HL-60 (cell line): Measurements from ENCODE around the gene ABCC1.

Experiments
- DNase-seq, 2 experiments: peaks; one replicate each; pipeline ENCODE4 v3.0.0-alpha.2; 2010 to 2020; ENCODE audit warnings: low read depth in 1 of 2, low spot score in 1 of 2
- H3K27ac ChIP-seq: fragments of 250-450 bp; sonication (Bioruptor Pico); replicated peaks from 2 replicates; pipeline ENCODE4 v1.5.1; 2020; ENCODE audit warnings: mild to moderate bottlenecking, moderate library complexity
- H3K27me3 ChIP-seq: fragments of 250-450 bp; sonication (Bioruptor Pico); 2 replicates; pipeline ENCODE4 v1.5.1; 2021; ENCODE audit warnings: mild to moderate bottlenecking, moderate library complexity; ENCODE audit not compliant: insufficient read depth, poor library complexity, severe bottlenecking
- H3K4me3 ChIP-seq: replicated peaks from 2 replicates; pipeline ENCODE4 v1.5.1; 2011; ENCODE audit warnings: mild to moderate bottlenecking, control low read depth, low read length; ENCODE audit not compliant: insufficient read depth
- CTCF ChIP-seq: IDR thresholded peaks from one replicate; pipeline ENCODE4 v1.5.1; 2011; ENCODE audit warnings: low read length, control low read depth, inconsistent platforms; ENCODE audit not compliant: insufficient read depth
- GABPA ChIP-seq: IDR thresholded peaks from 2 replicates; pipeline ENCODE4 v1.6.1; 2012; ENCODE audit warnings: low read depth
- POLR2AphosphoS5 ChIP-seq: IDR thresholded peaks from 2 replicates; pipeline ENCODE4 v1.6.1; 2012; ENCODE audit warnings: low read depth
- REST ChIP-seq: IDR thresholded peaks from 2 replicates; pipeline ENCODE4 v1.6.1; 2012; ENCODE audit warnings: low read depth; ENCODE audit not compliant: insufficient replicate concordance
- SPI1 ChIP-seq: IDR thresholded peaks from 2 replicates; pipeline ENCODE4 v1.6.1; 2012; ENCODE audit warnings: low read depth, mild to moderate bottlenecking, borderline replicate concordance

Gene ABCC1

GRCh38 chr16:16169615-16170014, 220.2 kb downstream of the ABCC1 start:
- H3K27me3 ChIP-seq = no peaks in the 10 kb centered on the region
- no peak overlapping the region for H3K4me3 ChIP-seq
- no peak for DNase-seq
- TF ChIP-seq REST = no peak
- TF ChIP-seq POLR2AphosphoS5 = no peak
- no peak for TF ChIP-seq SPI1
- no peak for TF ChIP-seq CTCF
- no peak for TF ChIP-seq GABPA
- H3K27ac ChIP-seq = no peak overlapping the region

GRCh38 chr16:16171332-16171919, 222.0 kb downstream of the ABCC1 start:
- DNase-seq = no peak

More at GRCh38 chr16:16171332-16171919, 222.0 kb downstream of the ABCC1 start:
- Histone ChIP-seq H3K4me3 (no peak overlapping the region), H3K27me3 (no peaks in the 10 kb centered on the region), H3K27ac (no peak overlapping the region)
- no peak for TF ChIP-seq REST
- no peak for TF ChIP-seq SPI1
- no peak for TF ChIP-seq GABPA
- TF ChIP-seq POLR2AphosphoS5 = no peak
- TF ChIP-seq CTCF = no peak
